KG1 (cell line): ENCODE data around the gene PLBD2.
"Not testable (repeated sequence)": the region's sequence is repeated elsewhere in the genome, so short reads cannot be mapped to it uniquely, and the experiment has no call there.

Source experiments
- DNase-seq: peaks from one replicate; lab custom pipeline; 2025; lab: John Stamatoyannopoulos, UW

Gene PLBD2

DNA sequence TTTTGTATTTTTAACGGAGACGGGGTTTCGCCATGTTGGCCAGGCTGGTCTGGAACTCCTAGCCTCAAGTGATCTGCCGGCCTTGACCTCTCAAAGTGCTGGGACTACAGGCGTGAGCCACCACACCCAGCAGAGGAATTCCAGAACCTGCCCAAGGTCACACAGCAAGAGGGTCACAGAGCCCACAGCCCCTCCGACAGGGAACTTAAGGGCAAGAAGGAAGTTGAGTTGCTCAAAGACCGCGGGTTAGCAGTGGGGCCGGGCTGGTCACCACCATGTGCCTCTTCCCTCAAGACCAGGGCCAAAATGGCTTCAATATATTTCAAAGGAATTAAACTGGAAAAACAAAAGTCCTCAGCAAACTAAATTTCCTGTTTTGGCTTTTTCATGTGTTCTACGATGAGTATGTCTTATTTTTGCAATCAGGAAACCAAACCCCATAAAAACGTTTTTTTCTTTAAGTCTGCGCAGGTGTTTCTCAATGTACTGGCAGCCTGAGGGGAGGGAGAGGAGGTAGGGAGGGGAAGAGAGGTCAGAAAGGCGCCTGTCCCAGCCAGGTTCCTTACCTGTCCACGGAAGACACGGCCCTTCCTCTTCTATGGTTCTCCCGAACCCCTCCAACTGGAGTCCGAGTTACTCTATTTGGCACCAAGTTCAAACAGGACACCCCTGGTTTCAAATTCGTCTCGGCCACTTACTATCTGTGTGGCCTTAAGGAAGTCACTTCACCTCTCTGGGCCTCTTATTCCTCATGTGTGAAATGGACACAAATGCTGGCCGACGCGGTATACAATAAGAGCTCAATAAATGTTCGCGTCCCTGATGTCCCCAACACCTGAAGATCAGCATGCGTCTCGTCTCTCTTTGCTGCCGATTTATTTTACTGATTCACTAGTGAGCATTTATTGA is 24.3 kb upstream of the PLBD2 start:
- DNase-seq = no peak

- DNase-seq = peak; percentile 57
These were observed 23.4 kb upstream of the PLBD2 start, which contains the start of gene SLC8B1 for GRCh38 chr12:113334786-113335539. SLC8B1 (minus strand) TSS chr12:113335109; CDS start chr12:113332878, 2,231 bp downstream.

DNA sequence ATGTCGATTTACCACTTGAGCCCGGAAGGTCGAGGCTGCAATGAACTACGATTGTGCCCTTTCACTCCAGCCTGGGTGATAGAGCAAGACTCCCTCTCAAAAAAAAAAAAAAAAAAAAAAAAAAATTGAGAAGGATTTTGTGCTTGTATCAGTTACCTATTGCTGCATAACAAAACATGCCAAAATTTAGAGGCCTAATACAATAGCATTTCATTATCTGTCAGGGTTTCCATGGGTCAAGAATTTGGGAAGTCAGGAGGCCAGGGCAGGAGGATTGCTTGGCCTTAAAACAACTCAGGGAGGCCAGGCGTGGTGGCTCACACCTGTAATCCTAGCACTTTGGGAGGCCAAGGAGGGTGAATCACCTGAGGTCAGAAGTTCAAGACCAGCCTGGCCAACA is 18.8 kb upstream of the PLBD2 start:
- no peak for DNase-seq

DNA sequence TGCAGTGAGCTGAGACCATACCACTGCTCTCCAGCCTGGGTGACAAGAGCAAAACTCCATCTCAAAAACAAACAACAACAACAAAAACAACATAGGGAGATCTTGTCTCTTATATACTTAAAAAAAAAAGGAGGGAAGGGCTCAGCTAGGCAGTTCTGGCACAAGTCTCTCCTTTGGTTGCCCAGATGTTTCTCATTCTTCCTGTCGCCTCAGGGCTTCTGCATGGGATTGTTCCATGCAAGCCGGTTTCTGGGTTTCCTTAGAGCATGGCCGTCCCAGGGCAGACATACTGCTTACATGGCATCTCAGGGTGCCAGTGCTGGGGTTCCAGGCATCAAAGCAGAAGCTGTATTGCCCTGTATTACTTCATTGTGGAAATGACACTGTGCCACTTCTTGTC is 18.3 kb upstream of the PLBD2 start:
- no peak for DNase-seq

- no peak for DNase-seq
These were observed 16.9 kb upstream of the PLBD2 start for GRCh38 chr12:113341535-113341934.

- no peak for DNase-seq
These were observed 13.1 kb upstream of the PLBD2 start for GRCh38 chr12:113345318-113345717.

- DNase-seq = no peak
These were observed 12.0 kb upstream of the PLBD2 start for GRCh38 chr12:113346353-113346752.

GRCh38 chr12:113347107-113347506 is 11.3 kb upstream of the PLBD2 start:
- no peak for DNase-seq

- DNase-seq = no peak
These were observed 10.5 kb upstream of the PLBD2 start for GRCh38 chr12:113347892-113348291.

DNA sequence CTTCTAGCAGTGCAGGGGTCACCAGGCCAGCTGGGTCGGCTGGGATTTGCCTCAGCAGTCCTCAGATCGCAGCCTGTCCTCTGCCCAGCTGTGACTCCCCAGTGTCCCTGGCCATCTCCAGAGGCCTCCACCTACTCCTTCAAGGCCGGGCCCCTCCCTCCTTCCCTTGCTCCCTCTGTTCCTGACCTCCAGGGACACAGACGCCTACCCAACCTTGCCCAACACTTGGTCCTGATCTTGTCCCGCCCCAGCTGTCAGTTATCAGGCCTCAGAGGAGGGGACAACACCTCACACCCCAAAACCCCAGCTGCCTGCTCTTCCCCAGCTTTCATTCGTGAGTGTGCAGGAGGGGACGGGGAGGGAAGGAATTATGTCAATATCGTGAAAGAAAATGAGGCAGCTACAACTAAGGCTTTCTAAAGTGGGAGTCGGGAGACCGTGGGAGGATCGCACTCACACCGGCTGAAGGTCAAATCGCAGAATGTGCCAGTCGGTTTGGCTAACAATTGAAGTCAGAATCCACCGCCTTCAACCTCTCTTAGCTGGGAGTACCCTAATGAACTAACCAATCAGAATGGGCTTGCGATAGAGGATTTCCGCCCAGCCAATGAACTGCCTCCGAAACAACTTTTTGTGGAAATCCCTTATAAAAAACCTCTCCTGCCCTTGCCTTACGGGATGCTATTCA is 9.4 kb upstream of the PLBD2 start:
- DNase-seq = no peak

- no peak for DNase-seq
These were observed 7.3 kb upstream of the PLBD2 start for GRCh38 chr12:113351089-113351488.

DNA sequence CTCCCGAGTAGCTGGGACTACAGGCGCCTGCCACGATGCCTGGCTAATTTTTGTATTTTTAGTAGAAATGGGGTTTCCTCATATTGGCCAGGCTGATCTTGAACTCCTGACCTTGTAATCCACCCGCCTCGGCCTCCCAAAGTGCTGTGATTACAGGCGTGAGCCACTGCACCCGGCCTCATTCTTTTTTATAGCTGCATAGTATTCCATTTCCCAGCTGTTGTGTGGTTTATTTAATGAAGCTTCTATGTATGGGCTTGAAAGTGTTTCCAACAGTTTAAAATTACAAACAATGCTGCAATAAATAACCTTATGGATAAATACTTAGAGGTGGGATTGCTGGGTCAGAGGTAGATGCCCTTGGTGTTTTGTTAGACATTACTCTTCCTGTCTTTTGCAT is 4.2 kb upstream of the PLBD2 start:
- DNase-seq = not testable (repeated sequence)

DNA sequence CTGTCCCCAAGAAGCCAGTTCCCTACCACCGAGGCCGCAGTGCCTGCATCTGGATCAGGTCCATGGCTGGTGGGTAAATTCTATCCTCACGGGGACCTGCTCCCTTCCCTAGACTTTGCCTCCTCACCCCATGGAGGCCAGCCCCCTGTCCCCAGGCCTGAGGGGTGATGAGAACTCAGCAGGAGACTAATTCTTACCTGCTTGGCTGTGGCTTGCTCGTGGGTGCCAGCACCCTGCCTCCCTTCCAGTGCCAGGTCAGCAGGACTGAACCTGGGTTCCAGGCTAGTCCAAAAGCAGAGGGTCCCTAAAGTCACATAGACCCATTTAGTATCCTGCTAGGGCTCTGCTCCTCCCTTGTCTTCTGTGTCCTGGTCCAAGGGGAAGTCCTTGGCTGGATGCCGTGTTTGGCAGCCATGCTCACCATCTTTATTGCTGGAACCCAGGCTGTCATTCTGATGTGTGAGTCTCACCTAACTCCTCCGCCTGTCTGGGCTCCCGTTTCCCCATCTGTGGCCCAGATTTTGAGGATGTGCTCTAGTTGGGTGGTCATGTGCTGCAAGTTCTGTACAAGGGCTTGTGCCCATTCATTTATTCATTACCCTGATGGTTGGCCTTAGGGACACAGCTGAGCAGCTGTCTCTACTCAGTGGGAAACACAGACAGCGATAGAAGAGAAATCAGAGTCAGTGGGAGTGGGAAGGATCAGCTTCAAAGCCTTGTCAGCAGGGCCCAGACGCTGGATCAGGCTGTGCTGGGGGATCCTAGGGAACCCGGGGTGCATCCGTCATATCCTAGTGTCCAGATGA is 949 bp downstream of the PLBD2 start:
- DNase-seq = no peak

GRCh38 chr12:113359939-113360748 is 1.8 kb downstream of the PLBD2 start:
- no peak for DNase-seq

DNA sequence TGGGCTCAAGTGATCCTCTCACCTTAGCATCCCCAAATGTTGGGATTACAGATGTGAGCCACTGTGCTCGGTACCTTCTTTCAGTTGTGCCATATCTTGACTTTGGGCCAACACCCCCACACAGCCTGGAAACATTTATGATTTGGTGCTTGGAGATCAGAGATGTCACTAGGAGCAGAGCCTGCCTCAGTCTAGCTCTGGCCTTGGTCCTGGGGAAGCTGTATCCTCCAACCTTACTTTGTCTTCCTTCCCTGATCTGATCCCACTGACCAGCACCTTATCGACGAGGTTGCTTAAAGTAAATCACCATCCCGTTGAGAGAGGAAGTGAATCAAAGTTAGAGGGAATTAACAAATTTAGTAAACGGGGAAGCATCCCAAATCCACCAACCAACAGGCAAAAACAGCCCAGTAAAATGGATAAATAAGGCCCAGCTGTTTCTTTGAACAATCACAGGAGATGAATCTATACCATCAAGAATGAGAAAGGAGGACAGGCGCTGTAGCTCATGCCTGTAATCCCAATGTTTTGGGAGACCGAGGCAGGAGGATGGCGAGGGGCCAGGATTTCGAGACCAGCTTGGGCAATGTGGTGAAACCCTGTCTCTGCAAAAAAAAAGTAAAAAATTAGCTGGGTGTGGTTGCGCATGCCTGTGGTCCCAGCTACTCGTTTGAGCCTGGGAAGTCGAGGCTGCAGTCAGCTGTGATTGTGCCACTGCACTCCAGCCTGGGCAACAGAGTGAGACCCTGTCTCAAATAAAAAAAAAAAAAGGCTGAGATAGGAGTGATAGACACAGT is 3.4 kb downstream of the PLBD2 start:
- DNase-seq = no peak

DNA sequence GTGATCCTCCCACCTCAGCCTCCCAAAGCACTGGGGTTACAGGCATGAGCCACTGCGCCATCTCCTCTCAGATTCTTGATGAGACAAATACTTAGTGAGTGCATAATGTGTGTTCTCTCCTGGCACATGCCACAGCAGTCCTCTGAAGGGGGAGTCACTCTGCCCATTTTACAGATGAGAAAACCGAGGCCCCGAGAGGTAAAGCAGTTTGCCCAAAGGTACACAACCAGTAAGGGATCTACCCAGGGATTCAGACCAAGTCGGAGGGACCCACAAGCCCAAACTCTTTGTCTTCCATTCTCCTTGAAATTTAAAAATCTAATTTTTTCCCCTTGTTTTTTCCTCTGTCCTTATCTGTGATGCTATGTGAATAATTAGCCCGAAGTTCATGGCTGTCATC is 6.3 kb downstream of the PLBD2 start:
- no peak for DNase-seq

DNA sequence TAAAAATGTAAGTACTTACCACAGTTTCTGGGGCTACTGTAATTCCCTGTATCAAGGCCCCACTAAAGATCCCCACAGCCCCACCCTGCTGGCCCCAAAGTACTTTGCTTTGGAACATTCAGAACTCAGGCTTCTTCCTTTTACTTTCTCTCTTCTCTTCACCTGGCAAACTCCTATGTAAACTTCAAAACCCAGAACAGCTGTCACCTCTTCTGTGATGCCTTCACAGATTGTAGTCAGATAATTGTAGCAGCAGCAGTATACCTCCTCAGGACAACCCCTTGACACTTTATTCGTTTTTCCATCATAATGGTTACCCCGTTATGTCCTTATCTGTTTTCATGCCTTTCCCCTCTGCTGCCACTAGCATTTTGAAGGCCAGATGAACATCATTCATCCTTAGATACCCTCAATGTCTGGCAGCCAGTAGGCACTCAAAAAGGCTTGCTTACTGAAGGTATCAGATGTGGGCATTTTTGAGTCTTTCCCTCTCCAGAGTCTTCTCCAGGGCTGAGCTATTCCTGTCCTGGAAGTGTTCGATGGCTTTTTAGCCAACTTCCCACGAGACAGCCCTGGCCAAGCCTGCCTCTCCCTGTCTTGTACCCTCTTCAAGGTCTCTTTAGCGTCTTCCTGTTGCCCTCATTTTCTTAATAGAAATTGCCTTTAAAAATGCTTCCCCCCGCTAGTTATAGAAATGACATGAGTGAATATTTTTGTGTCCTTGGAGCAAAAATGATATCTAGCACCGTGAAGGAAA is 7.4 kb downstream of the PLBD2 start:
- no peak for DNase-seq

DNA sequence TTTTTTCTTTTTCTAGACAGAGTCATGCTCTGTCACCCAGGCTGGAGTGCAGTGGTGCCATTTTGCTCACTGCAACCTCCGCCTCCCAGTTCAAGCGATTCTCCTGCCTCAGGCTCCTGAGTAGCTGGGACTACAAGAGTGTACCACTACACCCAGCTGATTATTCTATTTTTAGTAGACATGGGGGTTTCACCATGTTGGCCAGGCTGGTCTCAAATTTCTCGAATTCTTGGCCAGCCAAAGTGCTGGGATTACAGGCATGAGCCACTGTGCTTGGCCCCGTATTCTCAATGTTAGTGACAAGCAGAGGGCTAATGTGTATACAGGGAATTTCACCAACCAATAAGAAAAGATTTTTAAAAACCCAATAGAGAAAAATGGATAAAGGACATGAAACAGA is 8.4 kb downstream of the PLBD2 start:
- no peak for DNase-seq

- DNase-seq = no peak
These were observed 9.9 kb downstream of the PLBD2 start for GRCh38 chr12:113368331-113368730.
